ENCODE results near the gene FFAR3. TPM values are rescaled to one million over a fixed set of nuclear protein-coding genes. Genes with fewer than 3 reads are reported as not detected.

The FFAR3 gene
- total and polyA plus RNA-seq, 2 of the 8 experiments (the other 6 are each of a cell fraction or from before 2014, with no cell fraction given): not detected

DNA sequence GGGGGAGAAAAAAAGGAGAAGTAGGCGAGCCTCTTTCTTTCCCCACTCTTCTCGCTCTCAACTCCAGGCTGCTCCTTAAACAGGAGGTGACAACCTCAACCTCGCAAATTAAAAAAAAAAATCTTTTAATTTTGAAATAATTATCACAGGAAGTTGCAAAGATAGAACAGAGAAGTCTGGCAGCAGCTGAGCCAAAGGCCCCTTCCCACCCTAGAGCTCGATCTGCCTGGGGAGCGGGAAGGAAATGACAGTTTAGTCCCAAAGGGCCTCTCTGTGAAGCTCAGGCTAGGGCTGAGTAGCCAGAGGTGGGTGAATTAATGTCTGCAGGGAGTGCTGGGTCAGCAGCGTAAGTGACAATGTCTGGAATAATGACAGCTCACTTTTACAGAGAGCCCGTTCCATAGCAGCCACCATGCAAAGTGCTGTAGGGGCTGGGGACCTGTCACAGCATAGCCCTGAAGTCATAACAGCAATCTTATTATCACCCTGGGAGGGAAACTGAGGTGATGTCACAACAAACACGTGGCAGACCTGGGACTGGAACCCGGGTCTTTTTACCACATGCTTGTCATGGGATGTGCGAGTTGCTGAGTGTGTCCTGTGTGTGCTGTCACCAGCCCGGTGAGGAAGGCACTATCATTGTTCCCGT, 38.1 kb upstream of the FFAR3 start:
- no peaks in the 10 kb centered on the region for H3K36me3 ChIP-seq (ENCODE audit: control insufficient read depth in 2 of 4, insufficient read depth in 4 of 4, low read length in 3 of 4)
- H3K9me3 ChIP-seq (ENCODE audit: insufficient read depth in 2 of 2, low read depth in 1 of 2, low read length in 1 of 2): 0 out of 4 replicates have a peak, but pooled peaks cover 0 to 2% of the 10 kb centered on the region in 2 experiments
- no peak overlapping the region for H3K23ac ChIP-seq (ENCODE audit: insufficient read length)
- no peaks in the 10 kb centered on the region for H3K79me2 ChIP-seq (ENCODE audit: control insufficient read depth in 1 of 2, insufficient read depth in 2 of 2, low read length in 2 of 2)
- no peak overlapping the region for H3K56ac ChIP-seq (replicated peaks; ENCODE audit: insufficient read length, low read depth, low read length)
- H2AK5ac ChIP-seq (ENCODE audit: low read depth, low read length): no peak overlapping the region
- FAIRE-seq: no peak
- DNase-seq (ENCODE audit: low read depth in 1 of 2, low spot score in 2 of 2): no peak
- 90% methylated on average over 11 of the region's 12 CpGs; no CpG with 5 or more reads in 1 of the 2 experiments for WGBS, 2 experiments (ENCODE audit: extremely low coverage in 1 of 2, insufficient coverage in 1 of 2, insufficient read length in 1 of 2, insufficient replicate concordance in 2 of 2, low coverage in 1 of 2, low lambda C conversion rate in 2 of 2, missing lambda C conversion rate in 1 of 2)
- no peak overlapping the region for H4K8ac ChIP-seq (ENCODE audit: extremely low read depth, insufficient read depth, low read length)
- H4K91ac ChIP-seq (replicated peaks; ENCODE audit: insufficient read length, low read length): no peak overlapping the region
- H3K14ac ChIP-seq (ENCODE audit: insufficient read length): no peak overlapping the region
- H2BK12ac ChIP-seq (ENCODE audit: low read depth, low read length): no peak overlapping the region
- H3K4me1 ChIP-seq (replicated peaks in 1 of 4; ENCODE audit: control insufficient read depth in 3 of 4, insufficient read depth in 4 of 4, low read length in 3 of 4): no peaks in the 10 kb centered on the region
- no peak overlapping the region for H2BK120ac ChIP-seq (replicated peaks; ENCODE audit: low read depth, low read length)
- no peak overlapping the region for H3K4ac ChIP-seq (replicated peaks; ENCODE audit: insufficient read length, low read depth, low read length)
- no peak overlapping the region for H2BK5ac ChIP-seq (ENCODE audit: low read depth, low read length)
- no peak overlapping the region for H2BK15ac ChIP-seq (ENCODE audit: low read length)
- no peak overlapping the region for H4K5ac ChIP-seq (ENCODE audit: insufficient read length, low read depth, low read length)
- H4K20me1 ChIP-seq (replicated peaks in 1 of 2; ENCODE audit: control insufficient read depth in 1 of 2, insufficient read depth in 2 of 2, low read length in 2 of 2): no peaks in the 10 kb centered on the region
- no peak overlapping the region for H3K18ac ChIP-seq (ENCODE audit: extremely low read depth, low read length)
- no peaks in the 10 kb centered on the region for H3K79me1 ChIP-seq (ENCODE audit: low read depth, low read length)
- H3K9ac ChIP-seq (replicated peaks in 1 of 4; ENCODE audit: extremely low read depth in 1 of 4, low read depth in 3 of 4, low read length in 3 of 4): no peak overlapping the region
- ChIA-PET CTCF (ENCODE audit: partially characterized antibody) (interaction anchor here (0.7 to 1.6 kb wide), 6 partner anchors 8 to 276 kb away, joined by 3 to 6 read pairs (median 3); no protein-coding TSS in a partner anchor), POLR2A (ENCODE audit: partially characterized antibody) (interaction anchor here (0.6 kb wide), 1 partner anchor 10 kb away, joined by 5 read pairs; no protein-coding TSS in a partner anchor)
- no peak overlapping the region for H2AFZ ChIP-seq (ENCODE audit: low read length)
- no peak overlapping the region for H3K4me3 ChIP-seq (ENCODE audit: extremely low read depth in 1 of 4, insufficient read depth in 2 of 4, low read depth in 3 of 4, low read length in 4 of 4)
- no peak overlapping the region for H3K27ac ChIP-seq (ENCODE audit: low read depth, low read length)
- no peak overlapping the region for H2BK20ac ChIP-seq (ENCODE audit: low read length)
- H3K27me3 ChIP-seq (replicated peaks in 1 of 4; ENCODE audit: control insufficient read depth in 3 of 4, extremely low read depth in 1 of 4, insufficient read depth in 3 of 4, low read length in 3 of 4): no peaks in the 10 kb centered on the region
- H3K4me2 ChIP-seq (ENCODE audit: insufficient read depth in 1 of 2, low read depth in 2 of 2, low read length in 2 of 2): no peak overlapping the region
- H3K23me2 ChIP-seq (ENCODE audit: low read depth, low read length): no peaks in the 10 kb centered on the region
- TF ChIP-seq NANOG (IDR thresholded peaks at IDR 0.05; ENCODE audit: insufficient read depth, low read depth, low read length, poor library complexity, severe bottlenecking) (no peak), EGR1 (IDR thresholded peaks at IDR 0.05; ENCODE audit: borderline replicate concordance, low read depth, low read length) (no peak), POLR2A (IDR thresholded peaks at IDR 0.05; ENCODE audit: control extremely low read depth in 1 of 2, low read depth in 2 of 2, low read length in 2 of 2) (no peak), HDAC6 (IDR thresholded peaks at IDR 0.05; ENCODE audit: low read depth, low read length) (no peak), RAD21 (IDR thresholded peaks at IDR 0.05 in 1 of 2, conservative IDR thresholded peaks at IDR 0.05 in 1 of 2; ENCODE audit: low read depth in 2 of 2, low read length in 2 of 2) (no peak), YY1 (IDR thresholded peaks at IDR 0.05; ENCODE audit: low read depth, low read length) (no peak), RXRA (IDR thresholded peaks at IDR 0.05; ENCODE audit: insufficient read depth, low read depth, low read length) (no peak), SIN3A (conservative IDR thresholded peaks at IDR 0.05 in 1 of 2, IDR thresholded peaks at IDR 0.05 in 1 of 2; ENCODE audit: low read depth in 1 of 2, low read length in 2 of 2) (no peak), CHD1 (IDR thresholded peaks at IDR 0.05; ENCODE audit: low read depth, low read length) (no peak), TCF12 (IDR thresholded peaks at IDR 0.05; ENCODE audit: low read depth, low read length) (no peak), GABPA (IDR thresholded peaks at IDR 0.05; ENCODE audit: borderline replicate concordance, insufficient read depth, low read length) (no peak), BCL11A (IDR thresholded peaks at IDR 0.05; ENCODE audit: low read depth in 2 of 2, low read length in 2 of 2) (no peak), EP300 (IDR thresholded peaks at IDR 0.05; ENCODE audit: borderline replicate concordance in 1 of 2, low read depth in 2 of 2, low read length in 2 of 2) (no peak)

Data from H1 (cell line).